Mucosa of descending colon (tissue), 3 donors: ENCODE results near the gene ACKR2. TPM values are rescaled to one million over a fixed set of nuclear protein-coding genes. Genes with fewer than 3 reads are reported as not detected.

Experiments
- ATAC-seq: fragments of 200-7000 bp; cut with Tn5 transposase; one replicate; pipeline ENCODE4 v1.9.1; 2020; ENCODE audit warnings: mild to moderate bottlenecking, moderate library complexity
- DNase-seq, 3 donors: peaks; one replicate each; pipeline ENCODE4 v3.0.0-alpha.2; 2020
- H3K36me3 ChIP-seq: fragments of 200-600 bp; one replicate; pipeline ENCODE4 v1.8.0; 2021; ENCODE audit warnings: low read depth, mild to moderate bottlenecking
- H3K4me1 ChIP-seq: fragments of 200-600 bp; one replicate; pipeline ENCODE4 v1.8.0; 2021; ENCODE audit warnings: low read depth, mild to moderate bottlenecking
- H3K4me3 ChIP-seq: fragments of 200-600 bp; one replicate; pipeline ENCODE4 v1.8.0; 2021; ENCODE audit warnings: mild to moderate bottlenecking
- H3K9me3 ChIP-seq: fragments of 200-600 bp; one replicate; pipeline ENCODE4 v1.8.0; 2021; ENCODE audit warnings: mild to moderate bottlenecking
- CTCF ChIP-seq: fragments of 200-600 bp; IDR thresholded peaks from one replicate; pipeline ENCODE4 v1.8.0; 2022; ENCODE audit warnings: antibody characterized with exemption, mild to moderate bottlenecking
- intact Hi-C, 2 donors: fragments of 100-400 bp; cut with DNase I in 1 of 2; cut with micrococcal nuclease in 1 of 2; formaldehyde crosslinking; loops; one replicate each; pipeline versions ENCODE4 v1.11.0 to v1.11.1; 2022; cut with DNase I, micrococcal nuclease
- total RNA-seq, 3 donors: library from RNA; stranded (reverse); fragmentation: NEBNext Ultra II Directional in 2 of 3; extraction: Animal tissue kit (Norgen Biotek cat#: 25700) in 2 of 3; gene quantifications; one replicate each; pipeline versions ENCODE4 v1.2.1 to v1.2.4, GENCODE V29; 2021 to 2023
- donor health status: DM: no; HTN: no; CAD: no; lungs with moderate emphysema.
- donor health status: DM: no; HTN: no; CAD: no.
- donor health status: DM: no; HTN: yes; CAD: no.

ACKR2 gene
- total RNA-seq, 3 donors from 2014 or later: 4.7 to 13.1 (median 10.4) TPM

- H3K4me3 ChIP-seq: no peak overlapping the region
- DNase-seq (no peak), ATAC-seq (peak; percentile 71)
- intact Hi-C loops: no loop called here
- H3K9me3 ChIP-seq: no peaks in the 10 kb centered on the region
- no peak for TF ChIP-seq CTCF
- no peaks in the 10 kb centered on the region for H3K36me3 ChIP-seq
- H3K4me1 ChIP-seq: no peaks in the 10 kb centered on the region
Measured at GRCh38 chr3:42843713-42844411, 34.6 kb downstream of the ACKR2 start.

DNA sequence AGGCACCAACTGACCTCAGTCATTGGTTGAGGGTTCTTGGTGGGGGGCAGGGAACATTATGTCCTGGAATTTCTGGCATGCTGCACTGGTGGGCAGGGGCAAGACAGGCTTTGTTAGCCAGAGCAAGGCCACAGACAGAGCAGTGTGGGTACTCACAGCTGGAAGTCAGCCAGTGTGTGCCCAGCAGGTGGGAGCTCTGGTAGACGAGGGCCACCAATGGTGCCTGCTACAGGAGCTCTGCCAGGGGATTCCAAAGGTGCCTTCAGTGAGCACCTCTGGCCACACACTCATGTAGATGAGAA, 35.1 kb downstream of the ACKR2 start:
- no peak for TF ChIP-seq CTCF
- Histone ChIP-seq H3K9me3 (no peaks in the 10 kb centered on the region), H3K36me3 (no peaks in the 10 kb centered on the region), H3K4me1 (no peaks in the 10 kb centered on the region), H3K4me3 (no peak overlapping the region)
- no peak for DNase-seq
- intact Hi-C loops: no loop called here
- no peak for ATAC-seq

DNA sequence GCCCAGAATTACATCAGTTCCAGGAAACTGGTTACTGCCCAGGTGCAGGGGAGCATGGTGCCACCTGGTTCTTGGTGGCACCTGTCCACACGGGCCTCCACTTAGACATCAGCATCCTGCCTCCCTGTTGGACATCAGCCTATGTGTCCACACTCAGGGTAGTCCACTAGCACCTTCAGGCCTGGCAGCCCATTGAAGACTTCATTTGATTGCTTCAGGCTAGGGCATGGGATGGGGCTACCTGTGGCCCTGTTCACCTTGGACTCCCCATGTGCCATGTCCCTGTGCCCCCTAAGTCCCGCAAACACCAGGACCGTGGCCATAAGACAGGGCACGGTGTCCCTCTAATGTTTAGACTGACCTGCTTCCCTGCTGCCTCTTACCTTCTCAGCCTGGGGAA, 35.6 kb downstream of the ACKR2 start:
- ATAC-seq (no peak), DNase-seq (no peak)
- Histone ChIP-seq H3K4me3 (no peak overlapping the region), H3K36me3 (no peaks in the 10 kb centered on the region), H3K9me3 (no peaks in the 10 kb centered on the region), H3K4me1 (no peaks in the 10 kb centered on the region)
- TF ChIP-seq CTCF: no peak
- intact Hi-C loops: no loop called here

GRCh38 chr3:42846685-42847522, 37.7 kb downstream of the ACKR2 start:
- DNase-seq: peak in 1 of 3 donors; percentile 27
- intact Hi-C loops: no loop called here
- peak; percentile 67 for ATAC-seq
- Histone ChIP-seq H3K4me3 (no peak overlapping the region), H3K36me3 (no peaks in the 10 kb centered on the region), H3K4me1 (no peaks in the 10 kb centered on the region), H3K9me3 (no peaks in the 10 kb centered on the region)
- TF ChIP-seq CTCF: no peak

DNA sequence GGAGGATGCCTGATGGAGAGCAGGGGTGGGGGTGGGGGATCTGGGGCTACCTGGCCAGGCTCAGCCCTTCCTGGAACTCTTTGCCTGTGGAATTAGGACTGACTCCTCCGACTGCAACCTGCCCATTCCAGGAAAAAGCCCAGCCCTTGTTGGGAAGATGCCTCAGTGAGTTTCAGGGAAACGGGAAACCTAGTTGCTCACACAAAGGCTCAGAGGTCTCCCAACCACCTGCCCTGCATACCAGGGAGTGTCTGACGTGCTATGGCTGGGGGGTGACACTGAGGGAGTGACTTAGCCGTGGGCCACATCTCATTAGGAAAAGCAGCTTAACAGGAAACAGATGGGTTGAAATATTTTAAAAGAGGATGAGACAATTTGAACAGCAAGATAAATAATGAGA, 38.5 kb downstream of the ACKR2 start:
- no peak overlapping the region for H3K4me3 ChIP-seq
- no peak for DNase-seq
- H3K9me3 ChIP-seq: no peaks in the 10 kb centered on the region
- intact Hi-C loops: no loop called here
- H3K4me1 ChIP-seq: no peaks in the 10 kb centered on the region
- no peak for ATAC-seq
- no peaks in the 10 kb centered on the region for H3K36me3 ChIP-seq
- no peak for TF ChIP-seq CTCF
